Measurements from ENCODE around the gene PCSK6. TPM values are rescaled to one million over a fixed set of nuclear protein-coding genes. Genes with fewer than 3 reads are reported as not detected.

PCSK6 gene
- total and polyA plus RNA-seq, 3 experiments from 2014 or later = 0.74 to 1.7 (median 0.95) TPM

- Mint-ChIP-seq H3K36me3 (no peaks in the 10 kb centered on the region), H3K27me3 (peaks cover 4 to 11% of the 10 kb centered on the region in 2 donors), H3K4me3 (no peak overlapping the region), H3K4me1 (peaks cover 0 to 9% (median 0%) of the 10 kb centered on the region in 3 donors), H3K27ac (peak overlapping the region in 1 of 8 donors; percentile 76), H3K9me3 (no peaks in the 10 kb centered on the region)
- ChIA-PET CTCF (no interaction called here), POLR2A (no interaction called here)
- Histone ChIP-seq H3K9me3 (ENCODE audit: low read length) (no peaks in the 10 kb centered on the region), H3K27ac (ENCODE audit: low read depth, low read length) (no peak overlapping the region), H3K36me3 (ENCODE audit: insufficient read depth, low read length) (no peaks in the 10 kb centered on the region), H3K4me1 (ENCODE audit: insufficient read depth, low read length) (no peaks in the 10 kb centered on the region), H3K27me3 (ENCODE audit: insufficient read depth, low read length, poor library complexity, severe bottlenecking) (no peaks in the 10 kb centered on the region), H3K4me3 (ENCODE audit: low read length) (no peak overlapping the region)
- DNase-seq = no peak
Observed at GRCh38 chr15:101387574-101387973, 101.9 kb downstream of the PCSK6 start.

- Histone ChIP-seq H3K27ac (ENCODE audit: low read depth, low read length) (no peak overlapping the region), H3K4me1 (ENCODE audit: insufficient read depth, low read length) (no peaks in the 10 kb centered on the region), H3K4me3 (ENCODE audit: low read length) (no peak overlapping the region), H3K36me3 (ENCODE audit: insufficient read depth, low read length) (no peaks in the 10 kb centered on the region), H3K27me3 (ENCODE audit: insufficient read depth, low read length, poor library complexity, severe bottlenecking) (no peaks in the 10 kb centered on the region), H3K9me3 (ENCODE audit: low read length) (no peaks in the 10 kb centered on the region)
- H3K4me1 Mint-ChIP-seq = peaks cover 0 to 6% (median 0%) of the 10 kb centered on the region in 3 donors
- peak overlapping the region in 1 of 8 donors; percentile 38 for H3K27ac Mint-ChIP-seq
- no peaks in the 10 kb centered on the region for H3K9me3 Mint-ChIP-seq
- POLR2A ChIA-PET = no interaction called here
- CTCF ChIA-PET = no interaction called here
- no peaks in the 10 kb centered on the region for H3K36me3 Mint-ChIP-seq
- DNase-seq = no peak
- no peak overlapping the region for H3K4me3 Mint-ChIP-seq
- peaks cover 4 to 11% of the 10 kb centered on the region in 2 donors for H3K27me3 Mint-ChIP-seq
Observed at GRCh38 chr15:101386967-101387366, 102.5 kb downstream of the PCSK6 start.

- Mint-ChIP-seq H3K36me3 (no peaks in the 10 kb centered on the region), H3K27me3 (peaks cover 4 to 8% of the 10 kb centered on the region in 2 donors), H3K27ac (no peak overlapping the region), H3K4me1 (no peaks in the 10 kb centered on the region), H3K9me3 (no peaks in the 10 kb centered on the region), H3K4me3 (no peak overlapping the region)
- no peaks in the 10 kb centered on the region for H3K36me3 ChIP-seq (ENCODE audit: insufficient read depth, low read length)
- no peaks in the 10 kb centered on the region for H3K4me1 ChIP-seq (ENCODE audit: insufficient read depth, low read length)
- no peak overlapping the region for H3K27ac ChIP-seq (ENCODE audit: low read depth, low read length)
- H3K9me3 ChIP-seq (ENCODE audit: low read length) = no peaks in the 10 kb centered on the region
- DNase-seq = no peak
- H3K27me3 ChIP-seq (ENCODE audit: insufficient read depth, low read length, poor library complexity, severe bottlenecking) = no peaks in the 10 kb centered on the region
- H3K4me3 ChIP-seq (ENCODE audit: low read length) = no peak overlapping the region
- ChIA-PET POLR2A (no interaction called here), CTCF (no interaction called here)
Observed at GRCh38 chr15:101386006-101386405, 103.5 kb downstream of the PCSK6 start.

GRCh38 chr15:101384276-101384675, 105.2 kb downstream of the PCSK6 start:
- Mint-ChIP-seq H3K36me3 (no peaks in the 10 kb centered on the region), H3K9me3 (no peaks in the 10 kb centered on the region), H3K4me3 (no peak overlapping the region), H3K27me3 (peaks cover 4 to 8% of the 10 kb centered on the region in 2 donors), H3K27ac (no peak overlapping the region), H3K4me1 (no peaks in the 10 kb centered on the region)
- POLR2A ChIA-PET = no interaction called here
- Histone ChIP-seq H3K27me3 (ENCODE audit: insufficient read depth, low read length, poor library complexity, severe bottlenecking) (no peaks in the 10 kb centered on the region), H3K36me3 (ENCODE audit: insufficient read depth, low read length) (no peaks in the 10 kb centered on the region), H3K4me1 (ENCODE audit: insufficient read depth, low read length) (no peaks in the 10 kb centered on the region), H3K4me3 (ENCODE audit: low read length) (no peak overlapping the region), H3K27ac (ENCODE audit: low read depth, low read length) (no peak overlapping the region), H3K9me3 (ENCODE audit: low read length) (no peaks in the 10 kb centered on the region)
- CTCF ChIA-PET = no interaction called here
- DNase-seq = no peak

- no peaks in the 10 kb centered on the region for H3K9me3 ChIP-seq (ENCODE audit: low read length)
- no peaks in the 10 kb centered on the region for H3K36me3 ChIP-seq (ENCODE audit: insufficient read depth, low read length)
- H3K27me3 ChIP-seq (ENCODE audit: insufficient read depth, low read length, poor library complexity, severe bottlenecking) = no peaks in the 10 kb centered on the region
- Mint-ChIP-seq H3K4me3 (no peak overlapping the region), H3K9me3 (no peaks in the 10 kb centered on the region), H3K36me3 (no peaks in the 10 kb centered on the region), H3K27ac (no peak overlapping the region), H3K4me1 (no peaks in the 10 kb centered on the region), H3K27me3 (peaks cover 3 to 8% of the 10 kb centered on the region in 2 donors)
- H3K27ac ChIP-seq (ENCODE audit: low read depth, low read length) = no peak overlapping the region
- no peak overlapping the region for H3K4me3 ChIP-seq (ENCODE audit: low read length)
- ChIA-PET CTCF (no interaction called here), POLR2A (no interaction called here)
- no peaks in the 10 kb centered on the region for H3K4me1 ChIP-seq (ENCODE audit: insufficient read depth, low read length)
- DNase-seq = no peak
Observed at GRCh38 chr15:101382544-101382943, 107.0 kb downstream of the PCSK6 start.

GRCh38 chr15:101381671-101382212, 107.8 kb downstream of the PCSK6 start:
- Histone ChIP-seq H3K27me3 (ENCODE audit: insufficient read depth, low read length, poor library complexity, severe bottlenecking) (no peaks in the 10 kb centered on the region), H3K27ac (ENCODE audit: low read depth, low read length) (no peak overlapping the region), H3K9me3 (ENCODE audit: low read length) (no peaks in the 10 kb centered on the region), H3K4me1 (ENCODE audit: insufficient read depth, low read length) (no peaks in the 10 kb centered on the region), H3K36me3 (ENCODE audit: insufficient read depth, low read length) (no peaks in the 10 kb centered on the region), H3K4me3 (ENCODE audit: low read length) (no peak overlapping the region)
- no peak for DNase-seq
- no peaks in the 10 kb centered on the region for H3K9me3 Mint-ChIP-seq
- no peak overlapping the region for H3K4me3 Mint-ChIP-seq
- CTCF ChIA-PET = no interaction called here
- H3K4me1 Mint-ChIP-seq = no peaks in the 10 kb centered on the region
- POLR2A ChIA-PET = no interaction called here
- H3K27ac Mint-ChIP-seq = no peak overlapping the region
- peaks cover 3 to 8% of the 10 kb centered on the region in 2 donors for H3K27me3 Mint-ChIP-seq
- H3K36me3 Mint-ChIP-seq = no peaks in the 10 kb centered on the region

GRCh38 chr15:101380146-101380545, 109.4 kb downstream of the PCSK6 start:
- Mint-ChIP-seq H3K4me3 (no peak overlapping the region), H3K4me1 (no peaks in the 10 kb centered on the region), H3K9me3 (no peaks in the 10 kb centered on the region), H3K36me3 (no peaks in the 10 kb centered on the region), H3K27me3 (peaks cover 0 to 8% of the 10 kb centered on the region in 2 donors), H3K27ac (no peak overlapping the region)
- Histone ChIP-seq H3K27me3 (ENCODE audit: insufficient read depth, low read length, poor library complexity, severe bottlenecking) (no peaks in the 10 kb centered on the region), H3K36me3 (ENCODE audit: insufficient read depth, low read length) (no peaks in the 10 kb centered on the region), H3K4me3 (ENCODE audit: low read length) (no peak overlapping the region), H3K27ac (ENCODE audit: low read depth, low read length) (no peak overlapping the region), H3K4me1 (ENCODE audit: insufficient read depth, low read length) (no peaks in the 10 kb centered on the region), H3K9me3 (ENCODE audit: low read length) (no peaks in the 10 kb centered on the region)
- CTCF ChIA-PET = no interaction called here
- DNase-seq = no peak
- POLR2A ChIA-PET = no interaction called here

GRCh38 chr15:101379647-101380046, 109.9 kb downstream of the PCSK6 start:
- no peak overlapping the region for H3K27ac ChIP-seq (ENCODE audit: low read depth, low read length)
- H3K4me1 ChIP-seq (ENCODE audit: insufficient read depth, low read length) = no peaks in the 10 kb centered on the region
- H3K4me1 Mint-ChIP-seq = no peaks in the 10 kb centered on the region
- no peaks in the 10 kb centered on the region for H3K27me3 ChIP-seq (ENCODE audit: insufficient read depth, low read length, poor library complexity, severe bottlenecking)
- CTCF ChIA-PET = no interaction called here
- H3K36me3 Mint-ChIP-seq = no peaks in the 10 kb centered on the region
- POLR2A ChIA-PET = no interaction called here
- H3K4me3 ChIP-seq (ENCODE audit: low read length) = no peak overlapping the region
- peaks cover 0 to 8% of the 10 kb centered on the region in 2 donors for H3K27me3 Mint-ChIP-seq
- no peak for DNase-seq
- H3K27ac Mint-ChIP-seq = no peak overlapping the region
- H3K9me3 Mint-ChIP-seq = no peaks in the 10 kb centered on the region
- no peak overlapping the region for H3K4me3 Mint-ChIP-seq
- H3K36me3 ChIP-seq (ENCODE audit: insufficient read depth, low read length) = no peaks in the 10 kb centered on the region
- H3K9me3 ChIP-seq (ENCODE audit: low read length) = no peaks in the 10 kb centered on the region

- Histone ChIP-seq H3K27me3 (ENCODE audit: insufficient read depth, low read length, poor library complexity, severe bottlenecking) (no peaks in the 10 kb centered on the region), H3K27ac (ENCODE audit: low read depth, low read length) (no peak overlapping the region), H3K4me3 (ENCODE audit: low read length) (no peak overlapping the region), H3K36me3 (ENCODE audit: insufficient read depth, low read length) (no peaks in the 10 kb centered on the region), H3K4me1 (ENCODE audit: insufficient read depth, low read length) (no peaks in the 10 kb centered on the region), H3K9me3 (ENCODE audit: low read length) (no peaks in the 10 kb centered on the region)
- Mint-ChIP-seq H3K4me3 (no peak overlapping the region), H3K4me1 (no peaks in the 10 kb centered on the region), H3K27me3 (peaks cover under 1 to 12% of the 10 kb centered on the region in 2 donors), H3K9me3 (no peaks in the 10 kb centered on the region), H3K36me3 (no peaks in the 10 kb centered on the region), H3K27ac (no peak overlapping the region)
- DNase-seq = no peak
- ChIA-PET POLR2A (no interaction called here), CTCF (no interaction called here)
Observed at GRCh38 chr15:101378879-101379278, 110.6 kb downstream of the PCSK6 start.

All from CD8-positive, alpha-beta memory T cell (primary cell).